Endodermal cell (in vitro differentiated cells): ENCODE results near the gene RNF146. TPM values are rescaled to one million over a fixed set of nuclear protein-coding genes. Genes with fewer than 3 reads are reported as not detected.
A peak's percentile ranks its signal among the peaks of the same experiment; 100 is the strongest.
"Not testable (repeated sequence)": the region's sequence is repeated elsewhere in the genome, so short reads cannot be mapped to it uniquely, and the experiment has no call there.

ENCODE experiments used
- DNase-seq: peaks from one replicate; pipeline ENCODE4 v3.0.0-alpha.2; 2017
- H3K27ac ChIP-seq: 2 replicates; pipeline ENCODE4 v1.5.1; 2013; ENCODE audit warnings: mild to moderate bottlenecking, low read depth, low read length, moderate library complexity
- H3K27me3 ChIP-seq: 2 replicates; pipeline ENCODE4 v1.6.1; 2013; ENCODE audit warnings: mild to moderate bottlenecking, low read length, moderate library complexity; ENCODE audit not compliant: insufficient read depth, control insufficient read depth, poor library complexity, severe bottlenecking
- H3K36me3 ChIP-seq: 2 replicates; pipeline ENCODE4 v1.7.0; 2013; ENCODE audit warnings: mild to moderate bottlenecking, low read length, moderate library complexity; ENCODE audit not compliant: control insufficient read depth, insufficient read depth
- H3K4me1 ChIP-seq: one replicate; pipeline ENCODE4 v1.7.0; 2013; ENCODE audit warnings: low read length; ENCODE audit not compliant: control insufficient read depth, insufficient read depth
- H3K4me3 ChIP-seq: 2 replicates; pipeline ENCODE4 v1.5.1; 2013; ENCODE audit warnings: mild to moderate bottlenecking, low read length, moderate library complexity
- H3K9ac ChIP-seq: 2 replicates; pipeline ENCODE4 v1.6.1; 2013; ENCODE audit warnings: mild to moderate bottlenecking, low read length, moderate library complexity; ENCODE audit not compliant: poor library complexity, severe bottlenecking; ENCODE audit errors: extremely low read depth
- H3K9me3 ChIP-seq: 2 replicates; pipeline ENCODE4 v1.6.1; 2013; ENCODE audit warnings: mild to moderate bottlenecking, low read length, moderate library complexity; ENCODE audit not compliant: control insufficient read depth
- H3K27ac Mint-ChIP-seq: 2 replicates; pipeline ENCODE4 v1.8.0; 2020; ENCODE audit warnings: mixed read lengths
- H3K27me3 Mint-ChIP-seq: 2 replicates; pipeline ENCODE4 v1.8.0; 2021; ENCODE audit warnings: mild to moderate bottlenecking, mixed read lengths; ENCODE audit not compliant: insufficient read depth
- H3K36me3 Mint-ChIP-seq: 2 replicates; pipeline ENCODE4 v1.8.0; 2020; ENCODE audit warnings: low read depth, mixed read lengths
- H3K4me1 Mint-ChIP-seq: 2 replicates; pipeline ENCODE4 v1.8.0; 2020; ENCODE audit warnings: mixed read lengths
- H3K4me3 Mint-ChIP-seq: 2 replicates; pipeline ENCODE4 v1.8.0; 2020; ENCODE audit warnings: mild to moderate bottlenecking, moderate library complexity, mixed read lengths
- H3K9me3 Mint-ChIP-seq: 2 replicates; pipeline ENCODE4 v1.8.0; 2020; ENCODE audit warnings: mild to moderate bottlenecking, mixed read lengths
- CTCF ChIP-seq: fragments of 200-600 bp; sonication (generic); conservative IDR thresholded peaks from 2 replicates; pipeline ENCODE4 v1.5.0; 2021; ENCODE audit warnings: antibody characterized with exemption, mild to moderate bottlenecking
- WGBS, 2 experiments: methylation state at CpG; one replicate each; pipeline versions ENCODE4 v1.1.5 to v1.1.7; 2013; ENCODE audit warnings: missing lambda C conversion rate in 2 of 2, mixed read lengths in 1 of 2; ENCODE audit not compliant: insufficient coverage in 1 of 2, insufficient read length in 1 of 2; 5-methylcytosine and 5-hydroxymethylcytosine counted together
- total RNA-seq, 2 donors: library from RNA; stranded (reverse); fragmentation: NEBNext Ultra II Directional in 1 of 2; extraction: Animal tissue kit (Norgen Biotek cat#: 25700) in 1 of 2; gene quantifications; 2 replicates in 1 of 2; 3 replicates in 1 of 2; pipeline ENCODE4 v1.2.1, GENCODE V29; 2021

Gene RNF146
- total RNA-seq, 2 donors from 2014 or later: 43.9 to 44.6 TPM

GRCh38 chr6:127319686-127320085 is 53.0 kb downstream of the RNF146 start:
- Histone ChIP-seq H3K36me3 (peaks cover 33% of the 10 kb centered on the region), H3K9ac (no peak overlapping the region), H3K27ac (no peak overlapping the region), H3K27me3 (no peaks in the 10 kb centered on the region), H3K4me1 (peaks cover 2% of the 10 kb centered on the region), H3K4me3 (no peak overlapping the region), H3K9me3 (no peaks in the 10 kb centered on the region)
- TF ChIP-seq CTCF: no peak
- Mint-ChIP-seq H3K27me3 (no peaks in the 10 kb centered on the region), H3K4me1 (peaks cover 30% of the 10 kb centered on the region), H3K9me3 (no peaks in the 10 kb centered on the region), H3K36me3 (peaks cover 11% of the 10 kb centered on the region), H3K4me3 (no peak overlapping the region), H3K27ac (no peak overlapping the region)
- 92 to 100% methylated on average over 1 of the region's 1 CpG for WGBS, 2 experiments
- DNase-seq: no peak

GRCh38 chr6:127328043-127328609 is 61.5 kb downstream of the RNF146 start:
- Histone ChIP-seq H3K4me1 (peaks cover 10% of the 10 kb centered on the region), H3K9ac (no peak overlapping the region), H3K27me3 (no peaks in the 10 kb centered on the region), H3K36me3 (peaks cover 55% of the 10 kb centered on the region), H3K9me3 (no peaks in the 10 kb centered on the region), H3K27ac (no peak overlapping the region), H3K4me3 (no peak overlapping the region)
- Mint-ChIP-seq H3K27ac (no peak overlapping the region), H3K4me1 (peaks cover 21% of the 10 kb centered on the region), H3K27me3 (no peaks in the 10 kb centered on the region), H3K9me3 (no peaks in the 10 kb centered on the region), H3K4me3 (no peak overlapping the region), H3K36me3 (peaks cover 42% of the 10 kb centered on the region)
- TF ChIP-seq CTCF: no peak
- no peak for DNase-seq

- 91 to 92% methylated on average over 2 to 3 of the region's 3 CpGs for WGBS, 2 experiments
- H3K4me3 ChIP-seq, H3K27me3 Mint-ChIP-seq, H3K27ac ChIP-seq, H3K9me3 ChIP-seq, H3K9ac ChIP-seq, H3K4me3 Mint-ChIP-seq, DNase-seq, H3K27me3 ChIP-seq, H3K9me3 Mint-ChIP-seq: not testable (repeated sequence)
- Histone ChIP-seq H3K4me1 (peaks cover 10% of the 10 kb centered on the region), H3K36me3 (peaks cover 32% of the 10 kb centered on the region)
- Mint-ChIP-seq H3K4me1 (peaks cover 27% of the 10 kb centered on the region), H3K27ac (peak overlapping the region; percentile 69), H3K36me3 (peaks cover 30% of the 10 kb centered on the region)
Measured at GRCh38 chr6:127331256-127331655, 64.6 kb downstream of the RNF146 start.

- Histone ChIP-seq H3K4me1 (peaks cover 17% of the 10 kb centered on the region), H3K27me3 (no peaks in the 10 kb centered on the region), H3K36me3 (peaks cover 22% of the 10 kb centered on the region), H3K9me3 (no peaks in the 10 kb centered on the region), H3K9ac (peak overlapping the region; percentile 42), H3K4me3 (no peak overlapping the region), H3K27ac (no peak overlapping the region)
- TF ChIP-seq CTCF: no peak
- H3K4me3 Mint-ChIP-seq: no peak overlapping the region
- peaks cover 39% of the 10 kb centered on the region for H3K4me1 Mint-ChIP-seq
- peak overlapping the region; percentile 96 for H3K27ac Mint-ChIP-seq
- H3K27me3 Mint-ChIP-seq: no peaks in the 10 kb centered on the region
- 62 to 87% methylated on average over 2 to 4 of the region's 4 CpGs for WGBS, 2 experiments
- DNase-seq: peak; percentile 76
- H3K9me3 Mint-ChIP-seq: no peaks in the 10 kb centered on the region
- peaks cover 24% of the 10 kb centered on the region for H3K36me3 Mint-ChIP-seq
Measured at GRCh38 chr6:127332383-127332961, 65.8 kb downstream of the RNF146 start.
